ENCODE data around the gene TMEM248. TPM values are rescaled to one million over a fixed set of nuclear protein-coding genes. Genes with fewer than 3 reads are reported as not detected.

TMEM248 gene
- total and polyA plus RNA-seq, 2 of the 13 experiments (the other 11 are each of a cell fraction or from before 2014, with no cell fraction given): 54.3 to 109 TPM

- TF ChIP-seq SOX13 (IDR thresholded peaks at IDR 0.05) (no peak), SOX13 (CRISPR knock-in tag; conservative IDR thresholded peaks at IDR 0.05 in 1 of 2, IDR thresholded peaks at IDR 0.05 in 1 of 2) (peak in 1 of 2 experiments; percentile 43; a peak in 1 of 4 replicates), ZNF20 (CRISPR knock-in tag; IDR thresholded peaks at IDR 0.05) (no peak), TAF1 (CRISPR knock-in tag; IDR thresholded peaks at IDR 0.05) (peak; percentile 79; the same call in 1 of the 2 replicates), SNRNP70 (IDR thresholded peaks at IDR 0.05; ENCODE audit: low read depth, low read length) (no peak), PITX1 (CRISPR knock-in tag; IDR thresholded peaks at IDR 0.05) (peak; percentile 73; the same call in 1 of the 2 replicates), U2AF1 (optimal IDR thresholded peaks at IDR 0.05; ENCODE audit: low read depth, low read length) (no peak), ZNF230 (CRISPR knock-in tag; IDR thresholded peaks at IDR 0.05) (peak; percentile 65; the same call in 1 of the 2 replicates), ZNF878 (CRISPR knock-in tag; IDR thresholded peaks at IDR 0.05) (no peak), ZNF547 (CRISPR knock-in tag; IDR thresholded peaks at IDR 0.05) (peak; percentile 81), ERF (CRISPR knock-in tag; IDR thresholded peaks at IDR 0.05) (peak; percentile 47; the same call in 1 of the 2 replicates), ZNF766 (CRISPR knock-in tag; IDR thresholded peaks at IDR 0.05; ENCODE audit: borderline replicate concordance) (peak; percentile 25; the same call in 1 of the 2 replicates), LCORL (IDR thresholded peaks at IDR 0.05) (no peak), LCORL (CRISPR knock-in tag; IDR thresholded peaks at IDR 0.05) (peak; percentile 64; the same call in 1 of the 2 replicates), ZNF280D (CRISPR knock-in tag; IDR thresholded peaks at IDR 0.05) (peak; percentile 74; the same call in 1 of the 2 replicates), ZNF672 (CRISPR knock-in tag; IDR thresholded peaks at IDR 0.05) (peak; percentile 94), FOXK2 (IDR thresholded peaks at IDR 0.05) (peak; percentile 67; the same call in 1 of the 2 replicates), CREM (IDR thresholded peaks at IDR 0.05) (peak; percentile 81), CREM (CRISPR knock-in tag; IDR thresholded peaks at IDR 0.05) (no peak), AHDC1 (CRISPR knock-in tag; IDR thresholded peaks at IDR 0.05; ENCODE audit: borderline replicate concordance) (peak; percentile 67; the same call in 1 of the 2 replicates), ZNF496 (CRISPR knock-in tag; IDR thresholded peaks at IDR 0.05; ENCODE audit: insufficient replicate concordance) (no peak), ZNF431 (CRISPR knock-in tag; IDR thresholded peaks at IDR 0.05; ENCODE audit: borderline replicate concordance, low read depth) (no peak), GATA4 (IDR thresholded peaks at IDR 0.05; ENCODE audit: borderline replicate concordance, low read depth) (no peak)
These were observed at the start of gene TMEM248 (continued) for GRCh38 chr7:66920769-66921395.
